Left colon (tissue), 2 donors: ENCODE measurements around the gene DHCR7. TPM values are rescaled to one million over a fixed set of nuclear protein-coding genes. Genes with fewer than 3 reads are reported as not detected.

Source experiments
- ATAC-seq: fragments of 200-7000 bp; cut with Tn5 transposase; one replicate; pipeline ENCODE4 v1.9.1; 2020; ENCODE audit warnings: mild to moderate bottlenecking, moderate library complexity
- DNase-seq, 2 donors: peaks; one replicate each; pipeline ENCODE4 v3.0.0-alpha.2; 2020
- intact Hi-C, 2 donors: fragments of 100-400 bp; cut with DNase I in 1 of 2; cut with micrococcal nuclease in 1 of 2; formaldehyde crosslinking; loops; one replicate each; pipeline versions ENCODE4 v1.11.2 to v1.14.0; 2022; cut with DNase I, micrococcal nuclease
- long read RNA-seq: library from polyadenylated mRNA; unstranded; transcript quantifications from one replicate; pipeline ENCODE4 v2.0.0, GENCODE V29; 2021
- total RNA-seq, 2 donors: library from RNA; stranded (reverse); fragmentation: NEBNext Ultra II Directional; extraction: Animal tissue kit (Norgen Biotek cat#: 25700); gene quantifications; one replicate each; pipeline ENCODE4 v1.2.1, GENCODE V29; 2021
- donor health status: DM: no; HTN: no; CAD: no.
- donor health status: DM: yes; HTN: yes; CAD: no.

DHCR7 gene, protein sequence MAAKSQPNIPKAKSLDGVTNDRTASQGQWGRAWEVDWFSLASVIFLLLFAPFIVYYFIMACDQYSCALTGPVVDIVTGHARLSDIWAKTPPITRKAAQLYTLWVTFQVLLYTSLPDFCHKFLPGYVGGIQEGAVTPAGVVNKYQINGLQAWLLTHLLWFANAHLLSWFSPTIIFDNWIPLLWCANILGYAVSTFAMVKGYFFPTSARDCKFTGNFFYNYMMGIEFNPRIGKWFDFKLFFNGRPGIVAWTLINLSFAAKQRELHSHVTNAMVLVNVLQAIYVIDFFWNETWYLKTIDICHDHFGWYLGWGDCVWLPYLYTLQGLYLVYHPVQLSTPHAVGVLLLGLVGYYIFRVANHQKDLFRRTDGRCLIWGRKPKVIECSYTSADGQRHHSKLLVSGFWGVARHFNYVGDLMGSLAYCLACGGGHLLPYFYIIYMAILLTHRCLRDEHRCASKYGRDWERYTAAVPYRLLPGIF
- total RNA-seq: 100 to 1,000 TPM in 1 of 2 donors, 10 to 100 TPM in 1; 56.5 to 126 TPM
- long read RNA-seq, transcript DHCR7-201 (9 exons, 2,666 nt): major isoform, 127 of 269 reads
- long read RNA-seq, partial matches to known transcripts: 103 of 269 reads
- long read RNA-seq, other reads (novel, unspliced or antisense): 37 of 269 reads

DNA sequence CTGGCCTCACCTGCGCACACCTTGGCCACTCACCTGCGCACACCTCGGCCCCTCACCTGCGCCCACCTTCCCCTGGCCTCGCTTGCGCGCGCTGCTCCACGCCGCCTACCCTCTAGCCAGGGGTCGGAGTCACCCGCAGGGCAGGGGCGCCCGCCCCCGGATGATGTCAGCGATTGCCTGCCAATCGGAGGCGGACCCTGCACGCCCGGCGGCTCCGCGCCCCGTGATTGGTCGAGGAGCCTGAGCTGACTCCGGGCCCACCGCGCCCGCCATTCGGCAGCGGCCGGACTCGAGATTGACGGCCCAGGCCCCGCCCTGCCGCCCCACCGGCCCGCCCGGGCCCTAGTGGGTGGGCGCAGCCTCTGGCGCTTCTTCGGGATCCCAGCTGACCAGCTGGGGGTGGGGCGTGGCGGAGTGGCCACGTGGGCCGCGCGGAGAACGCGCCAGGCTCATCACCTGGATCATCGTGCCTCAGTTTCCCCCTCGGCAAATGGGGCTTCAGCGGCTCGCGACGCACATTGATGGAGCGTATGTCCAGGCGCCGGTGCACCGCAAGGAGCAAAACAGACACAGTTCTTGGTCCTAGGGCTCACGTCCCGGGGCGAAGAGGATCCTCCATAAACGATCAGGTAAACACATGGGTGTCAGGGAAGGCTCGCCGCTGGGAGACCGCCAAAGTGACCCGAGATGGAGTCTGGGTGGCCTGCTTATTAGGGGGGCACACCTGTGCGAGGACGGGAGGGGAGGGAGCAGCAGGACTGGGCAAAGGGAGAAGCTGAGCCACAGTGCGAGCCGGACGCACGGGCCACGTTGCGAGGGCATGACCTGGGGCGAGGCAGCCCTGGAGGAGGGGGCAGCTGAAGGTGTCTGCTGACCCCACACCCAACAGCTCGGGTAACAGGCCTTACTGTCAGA is at the start of gene DHCR7:
DHCR7 (minus strand) TSS at position 137 of the 915 bp plus-strand sequence. CDS start 3,441 bp downstream, outside the sequence.
- intact Hi-C loops: no loop called here
- ATAC-seq: peak; percentile 77
- DNase-seq: peak; percentile 97 to 98

DNA sequence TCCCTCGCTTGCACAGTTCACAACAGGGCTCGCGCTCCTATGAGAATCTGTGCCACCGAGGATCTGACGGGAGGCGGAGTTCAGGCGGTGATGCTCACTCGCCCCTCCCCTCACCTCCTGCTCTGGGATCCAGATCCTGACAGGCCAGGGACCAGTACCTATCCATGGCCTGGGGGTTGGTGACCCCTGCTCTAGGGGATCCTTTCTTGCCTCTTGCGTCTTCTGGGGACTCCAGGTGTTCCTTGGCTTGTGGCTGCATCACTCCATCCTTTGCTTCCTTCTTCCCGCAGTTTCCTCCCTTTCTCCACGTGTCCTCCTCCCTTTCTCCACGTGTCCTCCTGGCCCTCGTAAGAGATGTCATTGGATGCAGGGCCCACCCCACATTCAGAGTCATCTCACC is 48.2 kb upstream of the DHCR7 start:
- ATAC-seq (no peak), DNase-seq (no peak)
- intact Hi-C loops: no loop called here

DNA sequence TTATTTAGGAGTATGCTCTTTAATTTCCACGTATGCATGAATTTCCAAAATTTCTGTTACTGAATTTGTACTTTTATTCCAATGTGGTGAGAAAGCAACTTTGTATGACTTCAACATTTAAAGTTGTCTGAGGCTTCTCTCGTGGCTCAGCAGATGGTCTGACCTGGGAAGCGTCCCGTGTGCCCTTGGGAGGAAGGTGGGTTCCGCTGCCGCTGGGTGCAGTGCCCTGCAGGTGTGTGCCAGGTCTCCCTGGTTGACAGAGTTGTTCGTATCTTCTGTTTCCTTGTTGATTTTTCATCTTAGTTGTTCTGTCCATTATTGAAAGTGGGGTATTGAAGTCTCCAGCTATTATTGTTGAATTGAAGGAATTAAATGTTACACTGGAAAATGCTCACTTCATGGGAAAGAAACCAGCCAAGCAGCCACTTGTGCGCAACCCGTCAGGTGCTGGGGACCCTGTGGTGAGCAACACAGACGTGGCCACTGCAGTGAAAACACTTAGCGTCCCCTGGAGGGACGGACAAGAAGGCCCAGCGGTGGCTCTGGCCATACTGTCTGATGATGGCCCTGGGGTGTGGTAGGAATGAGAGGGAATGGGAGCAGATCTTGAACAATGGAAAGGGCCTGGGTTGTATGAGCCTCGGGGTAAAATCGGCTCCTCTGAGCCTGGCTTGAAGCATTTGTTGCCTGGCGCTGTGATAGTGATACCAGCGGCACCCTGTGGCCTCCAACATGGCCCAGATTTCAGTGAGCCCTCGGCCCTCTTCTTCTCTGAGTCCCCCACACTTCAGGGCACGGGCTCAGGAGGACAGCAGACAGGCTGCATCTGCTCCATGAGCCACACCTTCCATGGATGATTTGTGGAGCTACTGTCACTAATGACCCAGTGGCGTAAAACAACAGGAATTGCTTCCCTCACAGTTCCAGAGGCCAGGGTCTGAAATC is 47.4 kb upstream of the DHCR7 start:
- ATAC-seq (no peak), DNase-seq (no peak)
- intact Hi-C loops: no loop called here

DNA sequence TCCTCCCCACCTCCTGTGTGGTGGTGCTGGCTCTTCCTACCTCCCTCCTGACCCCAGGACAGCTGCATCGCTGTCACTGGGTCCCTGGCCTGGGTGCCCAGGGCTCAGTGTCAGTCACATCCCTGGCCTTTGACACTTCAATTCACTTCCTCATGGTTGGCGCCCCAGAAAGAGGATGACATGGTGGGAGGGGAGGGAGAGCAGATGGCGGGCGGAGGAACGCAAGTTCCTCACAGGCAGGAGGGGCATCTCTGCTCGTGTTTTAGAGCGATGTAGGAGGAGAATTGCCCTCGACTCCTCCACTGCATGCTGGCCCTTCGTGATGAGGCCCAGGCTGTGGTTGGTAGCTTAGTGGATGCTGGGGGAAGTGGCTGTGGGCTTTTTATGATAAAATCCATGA is 43.7 kb upstream of the DHCR7 start:
- DNase-seq: no peak
- intact Hi-C loops: no loop called here
- no peak for ATAC-seq

DNA sequence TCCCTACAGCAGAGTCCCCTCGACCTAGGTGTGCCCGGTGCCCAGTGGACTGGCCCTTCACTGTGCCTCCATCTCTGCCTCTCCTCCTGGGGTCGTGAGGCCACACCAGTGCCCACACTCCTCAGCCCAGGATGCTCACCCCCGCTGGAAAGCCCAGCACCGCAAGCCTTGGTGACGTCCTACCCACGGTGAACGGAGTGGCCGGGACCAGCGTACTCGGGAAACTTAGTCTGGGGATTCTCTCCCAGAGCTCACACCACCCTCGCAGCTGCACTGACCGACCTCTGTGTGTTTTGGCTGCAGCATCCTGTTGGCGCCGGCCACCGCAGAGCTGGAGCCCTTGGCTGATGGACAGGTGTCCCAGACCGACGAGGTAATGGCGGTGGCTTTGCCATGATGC is 43.3 kb upstream of the DHCR7 start:
- intact Hi-C loops: no loop called here
- no peak for DNase-seq
- no peak for ATAC-seq

DNA sequence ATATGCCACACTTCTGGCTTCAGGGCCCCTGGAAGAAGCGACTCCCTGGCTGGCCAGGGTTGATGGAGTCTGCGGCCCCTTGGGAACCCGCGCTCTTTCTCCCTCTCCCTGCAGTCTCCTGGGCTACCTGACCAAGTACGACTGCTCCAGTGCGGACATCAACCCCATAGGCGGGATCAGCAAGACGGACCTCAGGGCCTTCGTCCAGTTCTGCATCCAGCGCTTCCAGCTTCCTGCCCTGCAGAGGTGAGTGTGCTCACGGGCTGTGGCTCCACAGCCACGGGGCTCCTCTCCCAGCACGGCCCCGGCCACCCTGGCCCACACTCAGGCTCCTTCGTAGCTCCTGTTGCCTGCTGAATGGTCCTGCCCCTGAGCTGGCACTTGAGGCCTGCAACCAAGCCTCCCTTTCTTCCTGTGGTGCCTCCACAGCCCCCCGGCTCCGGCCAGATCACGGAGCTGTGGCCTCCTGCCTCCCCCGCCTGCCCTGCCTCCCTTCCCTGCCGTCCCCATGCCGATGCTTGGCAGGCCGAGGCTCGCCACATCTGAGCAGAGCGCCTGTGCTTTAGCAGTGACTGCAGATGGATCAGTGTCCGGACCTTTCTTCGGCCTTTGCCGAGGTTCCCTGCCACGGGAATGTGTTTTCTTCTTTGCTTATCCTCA is 42.7 kb upstream of the DHCR7 start:
- ATAC-seq (peak; percentile 16), DNase-seq (no peak)
- intact Hi-C loops: no loop called here

DNA sequence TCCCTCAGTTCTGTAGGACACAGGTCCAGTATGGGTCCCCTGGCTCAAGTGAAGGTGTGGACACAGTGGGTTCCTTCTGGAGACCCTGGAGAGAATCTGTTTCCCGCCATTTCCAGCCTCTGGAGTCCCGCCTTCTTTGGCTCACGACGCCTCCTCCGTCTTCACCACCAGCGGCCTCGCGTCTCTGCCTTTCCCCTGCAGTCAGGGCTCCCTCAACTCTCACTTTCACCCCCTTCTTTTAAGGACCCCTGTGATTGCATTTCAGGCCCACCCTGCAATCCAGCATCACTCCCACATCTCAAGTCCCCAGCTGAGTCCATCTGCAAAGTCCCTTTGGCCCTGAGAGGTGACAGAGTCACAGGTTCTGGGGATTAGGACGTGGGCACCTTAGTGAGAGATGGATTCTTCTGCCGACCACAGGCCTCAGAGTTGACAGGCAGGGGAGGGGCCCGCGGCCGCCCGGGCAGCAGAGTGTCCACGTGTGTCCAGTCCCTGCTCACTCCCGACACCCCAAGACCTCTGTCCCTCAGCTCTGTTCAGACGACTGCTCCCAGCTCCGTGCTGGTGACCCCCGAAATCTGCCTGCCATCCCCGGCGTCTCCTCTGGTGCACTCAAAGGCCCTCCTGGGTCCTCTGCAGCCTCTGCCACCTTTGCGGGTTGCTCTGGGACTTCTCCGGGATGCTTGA is 42.0 kb upstream of the DHCR7 start:
- ATAC-seq: no peak
- intact Hi-C loops: no loop called here
- DNase-seq: no peak

DNA sequence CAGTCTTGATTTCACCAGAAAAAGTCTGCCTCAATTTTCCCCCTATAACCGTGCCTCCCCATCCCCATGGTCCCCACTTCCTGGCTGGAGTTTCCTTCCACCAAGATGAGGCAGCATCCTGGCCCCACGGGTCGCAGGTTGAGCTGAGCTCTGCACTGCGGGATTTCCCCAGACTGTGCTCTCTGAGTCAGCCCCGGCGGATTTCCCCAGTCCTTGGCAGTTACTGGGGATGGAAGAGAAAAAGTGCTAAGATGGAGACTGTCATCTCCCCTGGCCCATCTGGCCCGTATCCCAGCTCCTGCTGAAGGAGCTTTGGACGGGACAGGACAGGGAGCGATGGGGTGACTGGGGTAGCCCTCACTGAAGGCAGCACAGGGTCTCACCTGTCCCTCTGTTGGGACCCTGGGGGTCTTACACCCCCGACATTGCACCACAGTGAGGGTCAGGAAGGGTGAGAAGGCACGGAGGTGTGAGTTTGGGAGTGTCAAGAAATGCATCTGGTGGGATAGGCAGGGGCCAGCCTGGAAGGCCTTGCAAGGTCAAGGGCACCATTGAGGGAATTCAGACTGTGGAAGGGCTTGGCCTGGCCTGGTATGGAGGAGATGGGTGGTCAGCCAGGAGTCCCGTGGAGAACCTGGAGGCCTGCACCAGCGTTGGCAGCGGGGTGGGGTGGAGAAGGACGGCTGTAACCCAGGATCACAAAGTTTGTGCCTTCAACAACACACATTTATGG is 41.3 kb upstream of the DHCR7 start:
- no peak for ATAC-seq
- intact Hi-C loops: no loop called here
- DNase-seq: no peak

DNA sequence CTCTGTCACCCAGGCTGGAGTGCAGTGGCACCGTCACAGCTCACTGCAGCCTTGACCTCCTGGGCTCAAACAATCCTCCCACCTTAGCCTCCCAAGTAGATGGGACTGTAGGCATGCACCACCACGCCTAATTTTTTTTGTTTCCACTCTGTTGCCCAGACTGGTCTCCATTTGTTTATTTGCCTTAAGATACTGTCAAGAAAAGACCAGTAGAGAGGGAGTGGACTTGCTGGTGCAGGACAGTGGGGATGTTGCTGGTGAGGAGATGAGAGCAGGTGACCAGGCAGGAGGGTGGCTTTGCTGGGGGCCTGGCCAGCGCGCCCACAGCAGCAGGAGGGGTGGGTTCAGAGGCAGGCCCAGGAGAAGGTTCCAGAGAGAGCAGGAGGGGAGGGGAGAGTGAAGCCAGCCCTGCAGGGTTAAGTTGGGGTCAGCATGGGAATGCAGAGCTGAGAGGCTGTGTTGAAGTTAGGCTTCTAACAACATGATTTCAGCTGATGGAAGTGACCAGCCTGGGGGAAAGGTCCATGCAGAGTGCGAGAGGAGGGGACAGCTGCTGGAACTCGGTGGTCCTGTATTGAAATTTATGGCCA is 40.6 kb upstream of the DHCR7 start:
- no peak for ATAC-seq
- no peak for DNase-seq
- intact Hi-C loops: no loop called here

DNA sequence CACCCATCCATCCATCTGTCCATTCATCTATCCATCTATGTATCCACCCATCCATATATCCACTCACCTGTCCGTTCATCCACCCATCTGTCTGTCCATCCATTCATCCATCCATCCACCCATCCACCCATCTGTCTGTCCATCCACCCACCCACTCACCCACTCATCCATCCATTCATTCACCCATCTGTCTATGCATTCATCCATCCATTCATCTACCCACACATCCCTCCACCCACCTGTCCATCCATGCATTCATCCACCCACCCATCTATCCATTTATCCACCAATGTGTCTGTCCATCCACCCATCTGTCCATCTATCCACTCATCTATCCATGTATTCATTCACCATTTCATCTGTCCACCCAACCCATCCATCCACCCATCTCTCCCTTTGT is 38.1 kb upstream of the DHCR7 start:
- intact Hi-C loops: no loop called here
- no peak for ATAC-seq
- DNase-seq: no peak

DNA sequence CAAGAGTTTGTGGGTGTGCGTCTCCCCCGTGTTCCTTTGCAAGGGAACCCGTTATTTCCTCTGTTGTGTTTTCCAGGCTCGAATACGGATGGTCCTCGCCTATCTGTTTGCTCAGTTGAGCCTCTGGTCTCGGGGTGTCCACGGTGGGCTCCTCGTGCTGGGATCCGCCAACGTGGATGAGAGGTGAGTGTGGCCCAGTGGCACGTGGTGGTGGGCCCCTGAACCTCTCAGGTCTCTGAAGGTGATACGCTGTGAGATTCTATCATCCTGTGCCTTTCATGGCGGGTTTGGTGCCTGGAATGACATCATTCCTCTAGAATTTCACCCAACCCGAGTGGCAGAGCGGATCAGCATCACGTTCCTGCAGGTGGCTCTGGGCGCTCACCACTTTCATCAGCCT is 37.3 kb upstream of the DHCR7 start:
- DNase-seq: no peak
- no peak for ATAC-seq

DNA sequence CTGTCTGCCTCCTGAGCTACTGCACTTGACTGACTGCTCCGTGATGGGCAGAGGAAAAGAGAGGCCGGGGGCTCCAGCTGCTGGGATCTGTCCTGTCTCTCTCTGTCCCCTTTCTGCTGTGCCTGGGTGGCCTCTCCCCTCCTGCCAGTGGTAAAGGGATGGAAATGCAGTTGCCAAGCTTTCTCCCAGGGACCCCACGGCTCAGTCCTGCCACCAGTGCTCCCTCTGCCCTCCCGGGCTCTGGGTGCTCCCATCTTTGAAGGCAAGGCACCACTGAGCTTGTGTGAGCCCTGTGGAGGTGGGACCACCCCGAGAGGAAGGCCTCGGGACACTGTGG is 36.8 kb upstream of the DHCR7 start:
- peak in 1 of 2 donors; percentile 8 for DNase-seq
- no peak for ATAC-seq
- intact Hi-C loops: no loop called here

More for the DNA sequence above, 37.3 kb upstream of the DHCR7 start:
- intact Hi-C loops: no loop called here

DNA sequence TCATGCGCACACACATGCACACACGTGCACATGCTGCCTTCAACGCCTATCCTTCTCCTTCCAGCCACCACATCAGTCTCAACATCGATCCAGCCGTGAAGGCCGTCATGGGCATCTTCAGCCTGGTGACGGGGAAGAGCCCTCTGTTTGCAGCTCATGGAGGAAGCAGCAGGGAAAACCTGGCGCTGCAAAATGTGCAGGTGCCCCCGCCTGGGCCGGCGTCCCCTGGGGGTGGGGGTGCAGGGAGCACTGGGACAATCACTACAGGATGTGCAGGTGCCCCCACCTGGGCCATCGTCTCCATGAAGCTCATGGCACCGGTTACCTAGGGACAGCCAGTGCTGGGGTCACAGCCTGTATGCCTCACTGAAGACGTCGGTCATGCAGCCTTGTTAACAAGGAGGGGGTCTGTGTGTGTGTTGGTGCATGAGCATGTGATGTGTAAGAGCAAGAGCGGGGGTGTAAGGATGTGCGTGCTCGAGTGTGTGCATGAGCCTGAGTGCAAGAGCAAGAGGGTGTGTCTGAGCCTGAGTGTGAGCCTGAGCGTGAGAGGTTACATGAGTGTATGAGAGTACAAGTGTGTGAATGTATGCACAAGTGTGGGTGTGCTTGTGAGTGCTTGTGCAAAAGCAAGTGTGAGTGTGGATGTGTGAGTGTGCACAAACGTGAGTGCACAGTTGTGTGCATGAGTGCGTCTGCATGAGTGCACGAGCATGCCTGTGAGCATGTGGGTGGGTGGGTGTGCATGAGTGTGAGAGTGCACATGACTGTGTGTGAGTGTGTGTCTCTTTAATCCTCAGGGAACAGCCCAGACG is 36.3 kb upstream of the DHCR7 start:
- intact Hi-C loops: no loop called here
- ATAC-seq (no peak), DNase-seq (peak in 1 of 2 donors; percentile 19)

DNA sequence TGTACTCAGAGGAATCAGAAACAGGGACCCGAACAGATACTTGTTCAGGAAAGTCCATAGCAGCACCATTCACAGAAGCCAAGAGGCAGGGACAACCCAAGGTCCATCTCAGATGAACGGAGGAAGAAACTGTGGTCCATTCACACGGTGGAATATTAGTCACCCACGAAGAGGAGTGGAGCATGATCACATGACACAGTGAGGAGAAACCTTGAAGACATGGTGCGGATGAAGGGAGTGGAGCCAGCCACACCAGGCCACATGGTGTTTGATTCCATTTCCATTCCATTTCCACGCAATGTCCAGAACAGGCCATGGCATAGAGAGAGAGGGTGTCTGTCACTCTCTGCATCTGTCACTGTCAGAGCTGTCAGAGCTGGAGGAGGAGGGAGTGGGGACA is 35.5 kb upstream of the DHCR7 start:
- DNase-seq (no peak), ATAC-seq (no peak)
- intact Hi-C loops: no loop called here

DNA sequence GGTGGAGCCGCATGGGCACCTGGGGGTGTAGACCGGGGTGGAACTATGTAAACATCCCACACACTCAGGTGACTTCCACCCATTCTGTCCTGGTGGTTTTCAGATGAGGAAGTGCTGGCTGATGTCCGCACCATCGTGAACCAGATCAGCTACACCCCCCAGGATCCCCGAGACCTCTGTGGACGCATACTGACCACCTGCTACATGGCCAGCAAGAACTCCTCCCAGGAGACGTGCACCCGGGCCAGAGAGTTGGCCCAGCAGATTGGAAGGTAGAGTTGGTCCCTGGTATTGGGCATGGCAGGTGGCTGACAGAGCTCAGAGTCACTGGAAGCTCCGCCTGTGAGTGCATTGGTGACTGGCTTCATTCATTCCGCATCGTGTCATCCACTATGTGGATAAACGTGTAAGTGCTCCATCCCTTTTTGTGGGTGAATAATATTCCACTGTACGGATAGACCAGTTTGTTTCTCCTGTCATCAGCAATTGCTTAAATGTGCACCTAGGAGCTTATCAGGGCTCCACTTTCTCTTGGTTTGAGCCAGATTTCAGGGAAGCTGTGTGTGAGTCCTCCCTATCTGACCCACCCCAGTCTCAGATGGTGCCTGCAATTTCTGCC is 34.7 kb upstream of the DHCR7 start:
- no peak for DNase-seq
- ATAC-seq: no peak
- intact Hi-C loops: no loop called here
